Measurements from ENCODE around the gene DPYSL5. TPM values are rescaled to one million over a fixed set of nuclear protein-coding genes. Genes with fewer than 3 reads are reported as not detected.

The DPYSL5 gene
- total and polyA plus RNA-seq, 2 of the 13 experiments (the other 11 are each of a cell fraction or from before 2014, with no cell fraction given), result 0.15 TPM; not detected in 1

DNA sequence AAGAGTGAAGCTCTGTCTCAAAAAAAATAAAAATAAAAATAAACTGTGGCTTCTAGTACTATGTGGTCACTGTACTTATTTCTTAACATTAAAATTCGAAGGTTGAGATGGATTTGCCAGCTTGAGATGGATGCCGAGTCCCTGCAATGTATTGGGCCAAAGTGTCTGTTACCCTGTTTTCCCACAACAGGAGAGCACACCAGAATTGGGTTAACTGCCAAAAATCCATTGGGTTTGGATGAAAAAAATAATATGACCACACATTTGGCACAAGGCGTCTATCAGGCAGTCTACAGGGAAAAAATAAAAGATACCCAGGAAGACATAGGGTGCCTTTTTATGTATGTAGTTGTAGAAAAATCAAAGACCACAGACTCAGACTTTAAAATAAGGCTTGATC lies 103.3 kb downstream of the DPYSL5 start (continued):
- TF ChIP-seq, protein P1, sequence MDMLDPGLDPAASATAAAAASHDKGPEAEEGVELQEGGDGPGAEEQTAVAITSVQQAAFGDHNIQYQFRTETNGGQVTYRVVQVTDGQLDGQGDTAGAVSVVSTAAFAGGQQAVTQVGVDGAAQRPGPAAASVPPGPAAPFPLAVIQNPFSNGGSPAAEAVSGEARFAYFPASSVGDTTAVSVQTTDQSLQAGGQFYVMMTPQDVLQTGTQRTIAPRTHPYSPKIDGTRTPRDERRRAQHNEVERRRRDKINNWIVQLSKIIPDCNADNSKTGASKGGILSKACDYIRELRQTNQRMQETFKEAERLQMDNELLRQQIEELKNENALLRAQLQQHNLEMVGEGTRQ (IDR thresholded peaks at IDR 0.05; ENCODE audit: low read depth, low read length), result no peak
- TF ChIP-seq, protein P1 (CRISPR knock-in tag; IDR thresholded peaks at IDR 0.05; ENCODE audit: borderline replicate concordance), result no peak
- TF ChIP-seq ZNF331 (CRISPR knock-in tag; IDR thresholded peaks at IDR 0.05), result no peak

DNA sequence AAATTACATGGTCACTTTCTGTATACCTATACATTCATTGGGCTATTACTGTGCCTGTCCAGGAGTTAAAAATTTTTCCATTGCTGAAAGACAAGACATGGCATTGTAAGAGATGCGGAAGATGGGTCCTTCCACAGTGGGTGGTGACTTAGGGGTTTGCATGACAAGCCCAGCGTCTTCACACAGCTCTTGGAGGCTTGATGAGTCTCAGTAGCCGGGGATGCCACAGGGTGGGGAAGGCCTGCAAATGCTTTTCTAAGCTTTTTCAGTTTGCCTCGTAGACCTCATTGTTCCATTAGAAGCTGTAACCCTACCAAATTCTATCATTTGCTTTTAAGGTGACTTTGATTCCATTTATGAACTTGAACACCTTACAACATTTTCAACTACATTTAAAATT lies 104.4 kb downstream of the DPYSL5 start:
- Histone ChIP-seq H3K79me2 (ENCODE audit: insufficient read depth, low read length) (no peaks in the 10 kb centered on the region), H4K20me1 (ENCODE audit: insufficient read depth, low read length) (no peaks in the 10 kb centered on the region), H3K27me3 (ENCODE audit: control insufficient read depth in 1 of 2, insufficient read depth in 2 of 2, low read length in 2 of 2) (peaks cover 7 to 75% of the 10 kb centered on the region in 2 experiments; a peak in 3 of 5 replicates), H2AFZ (ENCODE audit: low read length) (no peak overlapping the region), H3K27ac (ENCODE audit: extremely low read length, insufficient read depth, low read length) (no peak overlapping the region), H3K9me3 (ENCODE audit: low read length) (no peaks in the 10 kb centered on the region), H3K4me3 (replicated peaks in 1 of 3; ENCODE audit: insufficient read depth in 1 of 3, low read depth in 2 of 3, low read length in 3 of 3) (no peak overlapping the region), H3K4me1 (ENCODE audit: insufficient read depth, low read length) (peaks cover 5% of the 10 kb centered on the region; the same call in 1 of the 2 replicates), H3K4me2 (ENCODE audit: low read depth, low read length) (no peak overlapping the region), H3K36me3 (replicated peaks in 1 of 2; ENCODE audit: control insufficient read depth in 1 of 2, insufficient read depth in 2 of 2, low read length in 2 of 2) (no peaks in the 10 kb centered on the region), H3K9ac (ENCODE audit: insufficient read depth, low read depth, low read length) (no peak overlapping the region)
- DNase-seq (ENCODE audit: low spot score) (no peak), ATAC-seq (no peak), FAIRE-seq (no peak)
- intact Hi-C loops (cut with micrococcal nuclease; ENCODE audit: unreplicated experiment) (no loop called here), in situ Hi-C loops (cut with HindIII; ENCODE audit: extremely low pct_ligation_motif_present, low pct_unique_long_range_greater_than_20kb) (no loop called here)
- ChIA-PET CTCF (ENCODE audit: low intra/inter-chr PET ratio, low total read pairs) (interaction anchor here (1.3 kb wide), 1 partner anchor 9 kb away, joined by 4 read pairs; no protein-coding TSS in a partner anchor), POLR2A (no interaction called here)
- BruUV-seq (replicated peaks), result no TSS peak
- WGBS (ENCODE audit: low lambda C conversion rate), result 40% methylated on average over 4 of the region's 4 CpGs
- TF ChIP-seq ONECUT2 (CRISPR knock-in tag; IDR thresholded peaks at IDR 0.05), result no peak
- TF ChIP-seq, protein P2, sequence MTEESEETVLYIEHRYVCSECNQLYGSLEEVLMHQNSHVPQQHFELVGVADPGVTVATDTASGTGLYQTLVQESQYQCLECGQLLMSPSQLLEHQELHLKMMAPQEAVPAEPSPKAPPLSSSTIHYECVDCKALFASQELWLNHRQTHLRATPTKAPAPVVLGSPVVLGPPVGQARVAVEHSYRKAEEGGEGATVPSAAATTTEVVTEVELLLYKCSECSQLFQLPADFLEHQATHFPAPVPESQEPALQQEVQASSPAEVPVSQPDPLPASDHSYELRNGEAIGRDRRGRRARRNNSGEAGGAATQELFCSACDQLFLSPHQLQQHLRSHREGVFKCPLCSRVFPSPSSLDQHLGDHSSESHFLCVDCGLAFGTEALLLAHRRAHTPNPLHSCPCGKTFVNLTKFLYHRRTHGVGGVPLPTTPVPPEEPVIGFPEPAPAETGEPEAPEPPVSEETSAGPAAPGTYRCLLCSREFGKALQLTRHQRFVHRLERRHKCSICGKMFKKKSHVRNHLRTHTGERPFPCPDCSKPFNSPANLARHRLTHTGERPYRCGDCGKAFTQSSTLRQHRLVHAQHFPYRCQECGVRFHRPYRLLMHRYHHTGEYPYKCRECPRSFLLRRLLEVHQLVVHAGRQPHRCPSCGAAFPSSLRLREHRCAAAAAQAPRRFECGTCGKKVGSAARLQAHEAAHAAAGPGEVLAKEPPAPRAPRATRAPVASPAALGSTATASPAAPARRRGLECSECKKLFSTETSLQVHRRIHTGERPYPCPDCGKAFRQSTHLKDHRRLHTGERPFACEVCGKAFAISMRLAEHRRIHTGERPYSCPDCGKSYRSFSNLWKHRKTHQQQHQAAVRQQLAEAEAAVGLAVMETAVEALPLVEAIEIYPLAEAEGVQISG (CRISPR knock-in tag; IDR thresholded peaks at IDR 0.05), result no peak
- no peak for TF ChIP-seq NFRKB (IDR thresholded peaks at IDR 0.05)
- TF ChIP-seq, protein P3, sequence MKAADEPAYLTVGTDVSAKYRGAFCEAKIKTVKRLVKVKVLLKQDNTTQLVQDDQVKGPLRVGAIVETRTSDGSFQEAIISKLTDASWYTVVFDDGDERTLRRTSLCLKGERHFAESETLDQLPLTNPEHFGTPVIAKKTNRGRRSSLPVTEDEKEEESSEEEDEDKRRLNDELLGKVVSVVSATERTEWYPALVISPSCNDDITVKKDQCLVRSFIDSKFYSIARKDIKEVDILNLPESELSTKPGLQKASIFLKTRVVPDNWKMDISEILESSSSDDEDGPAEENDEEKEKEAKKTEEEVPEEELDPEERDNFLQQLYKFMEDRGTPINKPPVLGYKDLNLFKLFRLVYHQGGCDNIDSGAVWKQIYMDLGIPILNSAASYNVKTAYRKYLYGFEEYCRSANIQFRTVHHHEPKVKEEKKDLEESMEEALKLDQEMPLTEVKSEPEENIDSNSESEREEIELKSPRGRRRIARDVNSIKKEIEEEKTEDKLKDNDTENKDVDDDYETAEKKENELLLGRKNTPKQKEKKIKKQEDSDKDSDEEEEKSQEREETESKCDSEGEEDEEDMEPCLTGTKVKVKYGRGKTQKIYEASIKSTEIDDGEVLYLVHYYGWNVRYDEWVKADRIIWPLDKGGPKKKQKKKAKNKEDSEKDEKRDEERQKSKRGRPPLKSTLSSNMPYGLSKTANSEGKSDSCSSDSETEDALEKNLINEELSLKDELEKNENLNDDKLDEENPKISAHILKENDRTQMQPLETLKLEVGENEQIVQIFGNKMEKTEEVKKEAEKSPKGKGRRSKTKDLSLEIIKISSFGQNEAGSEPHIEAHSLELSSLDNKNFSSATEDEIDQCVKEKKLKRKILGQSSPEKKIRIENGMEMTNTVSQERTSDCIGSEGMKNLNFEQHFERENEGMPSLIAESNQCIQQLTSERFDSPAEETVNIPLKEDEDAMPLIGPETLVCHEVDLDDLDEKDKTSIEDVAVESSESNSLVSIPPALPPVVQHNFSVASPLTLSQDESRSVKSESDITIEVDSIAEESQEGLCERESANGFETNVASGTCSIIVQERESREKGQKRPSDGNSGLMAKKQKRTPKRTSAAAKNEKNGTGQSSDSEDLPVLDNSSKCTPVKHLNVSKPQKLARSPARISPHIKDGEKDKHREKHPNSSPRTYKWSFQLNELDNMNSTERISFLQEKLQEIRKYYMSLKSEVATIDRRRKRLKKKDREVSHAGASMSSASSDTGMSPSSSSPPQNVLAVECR (CRISPR knock-in tag; IDR thresholded peaks at IDR 0.05; ENCODE audit: borderline replicate concordance), result no peak
- no peak for TF ChIP-seq RFX5 (IDR thresholded peaks at IDR 0.05; ENCODE audit: low read depth, low read length)
- TF ChIP-seq ZNF589 (CRISPR knock-in tag; conservative IDR thresholded peaks at IDR 0.05), result no peak
- TF ChIP-seq ZNF563 (CRISPR knock-in tag; IDR thresholded peaks at IDR 0.05), result no peak
- TF ChIP-seq ZNF615 (CRISPR knock-in tag; IDR thresholded peaks at IDR 0.05; ENCODE audit: borderline replicate concordance), result no peak

Measured in HepG2 (cell line).